Activated B cell treated with CpG ODN at 0.5 μM for 24 hours (primary cell): ENCODE measurements around the gene EVX2. TPM values are rescaled to one million over a fixed set of nuclear protein-coding genes. Genes with fewer than 3 reads are reported as not detected.

Source experiments
- ATAC-seq: fragments of 200-7000 bp; cut with Tn5 transposase; one replicate; pipeline ENCODE4 v1.10.0; 2021; ENCODE audit warnings: low read depth, mild to moderate bottlenecking, moderate library complexity
- CTCF ChIA-PET: fragments of 350-600 bp; sonication (Branson Sonifier 250); formaldehyde crosslinking; loops from one replicate; lab custom pipeline; 2021; ENCODE audit warnings: antibody characterized with exemption; lab: Charles Lee
- POLR2A ChIA-PET: fragments of 350-600 bp; sonication (Branson Sonifier 250); formaldehyde crosslinking; loops from one replicate; lab custom pipeline; 2021; ENCODE audit warnings: antibody characterized with exemption; lab: Charles Lee
- DNase-seq: peaks from one replicate; pipeline ENCODE4 v3.0.0; 2022
- H3K27ac Mint-ChIP-seq: one replicate; pipeline ENCODE4 v1.8.0; 2020; ENCODE audit warnings: mixed read lengths
- H3K27me3 Mint-ChIP-seq: one replicate; pipeline ENCODE4 v1.8.0; 2021; ENCODE audit warnings: mixed read lengths
- H3K36me3 Mint-ChIP-seq: one replicate; pipeline ENCODE4 v1.8.0; 2021; ENCODE audit warnings: low read depth, mixed read lengths
- H3K4me1 Mint-ChIP-seq: one replicate; pipeline ENCODE4 v1.8.0; 2021; ENCODE audit warnings: mixed read lengths
- H3K4me3 Mint-ChIP-seq: one replicate; pipeline ENCODE4 v1.8.0; 2020; ENCODE audit warnings: mild to moderate bottlenecking, mixed read lengths
- H3K9me3 Mint-ChIP-seq: one replicate; pipeline ENCODE4 v1.8.0; 2020; ENCODE audit warnings: mixed read lengths
- CTCF ChIP-seq: fragments of 200-600 bp; IDR thresholded peaks from one replicate; pipeline ENCODE4 v1.8.0; 2022; ENCODE audit warnings: antibody characterized with exemption, mild to moderate bottlenecking
- intact Hi-C: fragments of 100-400 bp; cut with micrococcal nuclease; formaldehyde crosslinking; loops from one replicate; pipeline ENCODE4 v1.15.1; 2024
- total RNA-seq: library from RNA; stranded (reverse); gene quantifications from 2 replicates; pipeline ENCODE4 v1.2.3, GENCODE V29; 2022

EVX2 gene
- total RNA-seq, 1 donor from 2014 or later = not detected

GRCh38 chr2:176114120-176114929, 30.6 kb upstream of the EVX2 start:
- ATAC-seq (no peak), DNase-seq (no peak)
- no peak for TF ChIP-seq CTCF
- intact Hi-C loops = no loop called here
- Mint-ChIP-seq H3K4me3 (no peak overlapping the region), H3K27me3 (peaks cover 73% of the 10 kb centered on the region), H3K36me3 (no peaks in the 10 kb centered on the region), H3K4me1 (peaks cover 6% of the 10 kb centered on the region), H3K27ac (no peak overlapping the region), H3K9me3 (no peaks in the 10 kb centered on the region)
- CTCF ChIA-PET = no interaction called here
- POLR2A ChIA-PET = interaction anchor here (0.5 kb wide), 1 partner anchor 857 kb away, joined by 3 read pairs; no protein-coding TSS in a partner anchor

- no peak for TF ChIP-seq CTCF
- H3K36me3 Mint-ChIP-seq = no peaks in the 10 kb centered on the region
- no peak for ATAC-seq
- H3K4me1 Mint-ChIP-seq = peaks cover 4% of the 10 kb centered on the region
- no peak overlapping the region for H3K27ac Mint-ChIP-seq
- peaks cover 67% of the 10 kb centered on the region for H3K27me3 Mint-ChIP-seq
- DNase-seq = no peak
- ChIA-PET CTCF (no interaction called here), POLR2A (no interaction called here)
- no peak overlapping the region for H3K4me3 Mint-ChIP-seq
- intact Hi-C loops = no loop called here
- no peaks in the 10 kb centered on the region for H3K9me3 Mint-ChIP-seq
These were observed 28.9 kb upstream of the EVX2 start for GRCh38 chr2:176112375-176113302.

DNA sequence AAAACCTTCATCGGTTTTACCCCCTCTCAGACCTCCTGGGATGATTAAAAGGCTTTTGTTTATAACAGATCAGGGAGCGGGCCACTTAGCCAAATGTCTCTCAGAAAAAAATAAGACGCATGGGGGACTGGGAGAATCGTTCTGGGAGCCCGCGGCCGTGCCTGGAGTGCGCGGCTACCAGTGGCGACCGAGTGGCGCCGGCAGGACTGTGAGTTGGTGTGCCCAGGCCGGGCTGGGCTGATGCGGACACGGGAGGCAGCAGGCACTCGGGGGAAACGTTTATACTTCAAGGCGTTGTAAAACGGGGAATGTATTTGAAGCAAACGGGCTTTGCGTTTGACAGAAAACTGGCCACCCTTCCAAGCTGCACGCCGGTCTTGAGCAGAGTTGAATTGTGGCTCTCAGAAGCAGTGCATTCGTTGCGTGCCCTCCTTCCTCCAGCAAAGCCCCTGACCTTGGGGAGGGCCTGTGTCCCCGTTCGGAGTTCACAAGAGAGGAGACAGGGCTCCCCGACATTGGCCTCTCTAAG, 28.1 kb upstream of the EVX2 start:
- no peak for DNase-seq
- peaks cover 7% of the 10 kb centered on the region for H3K4me1 Mint-ChIP-seq
- no peak overlapping the region for H3K4me3 Mint-ChIP-seq
- TF ChIP-seq CTCF = no peak
- intact Hi-C loops = loop anchor here (2.0 kb wide), 1 partner anchor 27 kb away; no protein-coding TSS in a partner anchor
- POLR2A ChIA-PET = no interaction called here
- H3K36me3 Mint-ChIP-seq = no peaks in the 10 kb centered on the region
- no peaks in the 10 kb centered on the region for H3K9me3 Mint-ChIP-seq
- ATAC-seq = no peak
- no peak overlapping the region for H3K27ac Mint-ChIP-seq
- CTCF ChIA-PET = no interaction called here
- peaks cover 66% of the 10 kb centered on the region for H3K27me3 Mint-ChIP-seq

DNA sequence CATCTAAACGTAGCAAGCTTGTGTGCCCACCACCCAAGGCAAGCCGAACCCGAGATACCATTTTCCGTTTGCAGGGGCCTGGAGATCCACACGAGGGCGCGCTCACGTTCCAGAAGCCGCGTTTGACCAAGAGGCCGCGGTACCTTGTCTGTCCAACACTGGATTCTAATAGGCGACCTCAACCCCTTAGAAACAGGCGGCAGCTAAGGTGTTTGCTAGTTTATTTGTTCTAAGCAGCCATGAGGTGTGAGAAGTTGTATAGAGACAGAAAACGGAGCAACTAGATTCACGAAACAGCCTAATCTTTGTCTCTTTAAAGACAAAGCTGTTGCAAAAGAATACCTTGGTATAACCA, 27.5 kb upstream of the EVX2 start:
- H3K27ac Mint-ChIP-seq = no peak overlapping the region
- H3K36me3 Mint-ChIP-seq = no peaks in the 10 kb centered on the region
- no peak for DNase-seq
- no peak overlapping the region for H3K4me3 Mint-ChIP-seq
- intact Hi-C loops = loop anchor here (2.0 kb wide), 1 partner anchor 26 kb away; no protein-coding TSS in a partner anchor
- no peak for ATAC-seq
- CTCF ChIA-PET = interaction anchor here (0.8 to 1.2 kb wide), 2 partner anchors 16 to 540 kb away, joined by 3 to 7 read pairs; no protein-coding TSS in a partner anchor
- no peak for TF ChIP-seq CTCF
- H3K4me1 Mint-ChIP-seq = peaks cover 10% of the 10 kb centered on the region
- POLR2A ChIA-PET = no interaction called here
- peaks cover 1% of the 10 kb centered on the region for H3K9me3 Mint-ChIP-seq
- H3K27me3 Mint-ChIP-seq = peaks cover 62% of the 10 kb centered on the region
